ENCODE data around the gene ADAMTS2.

Gene ADAMTS2

GRCh38 chr5:179266291-179267070 is 78.8 kb downstream of the ADAMTS2 start:
- no peak for DNase-seq (ENCODE audit: low read depth)

- DNase-seq (ENCODE audit: low read depth), result no peak
Observed at GRCh38 chr5:179265514-179266290, 79.6 kb downstream of the ADAMTS2 start.

- no peak for DNase-seq (ENCODE audit: low read depth)
Observed at GRCh38 chr5:179264783-179265513, 80.3 kb downstream of the ADAMTS2 start.

- no peak for DNase-seq (ENCODE audit: low read depth)
Observed at GRCh38 chr5:179264053-179264782, 81.0 kb downstream of the ADAMTS2 start.

DNA sequence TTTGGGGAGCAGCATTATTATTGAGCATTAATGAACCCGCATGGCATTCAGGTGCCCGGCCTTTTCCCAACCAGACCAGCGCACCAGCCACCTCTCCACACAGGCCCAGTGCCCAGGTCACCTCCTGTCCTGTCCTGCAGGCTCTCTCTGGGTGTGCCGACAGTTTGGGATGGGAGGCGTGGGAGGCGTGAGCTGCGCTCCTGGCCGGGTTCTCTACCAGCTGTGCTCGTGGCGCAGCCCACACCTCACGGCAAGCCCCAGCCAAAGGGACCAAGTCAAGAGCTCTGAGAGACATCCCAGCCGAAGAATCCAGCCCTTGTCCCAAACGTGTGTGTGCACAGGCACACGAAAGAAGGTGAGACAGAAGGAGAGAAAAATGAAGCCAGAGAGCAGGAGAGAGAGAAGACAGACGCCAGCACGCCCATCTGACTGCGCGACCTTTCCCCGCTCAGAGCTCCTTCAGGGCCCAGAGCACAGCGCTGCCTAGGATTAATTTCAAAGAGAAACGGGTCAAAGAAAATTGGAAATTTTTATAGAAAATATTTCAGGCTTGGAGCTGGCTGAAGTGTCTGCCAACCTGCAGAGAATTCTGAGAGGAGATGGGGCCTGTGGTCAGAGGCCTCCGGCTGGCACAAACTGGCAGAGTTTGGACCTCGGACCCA is 81.7 kb downstream of the ADAMTS2 start:
- no peak for DNase-seq (ENCODE audit: low read depth)

DNA sequence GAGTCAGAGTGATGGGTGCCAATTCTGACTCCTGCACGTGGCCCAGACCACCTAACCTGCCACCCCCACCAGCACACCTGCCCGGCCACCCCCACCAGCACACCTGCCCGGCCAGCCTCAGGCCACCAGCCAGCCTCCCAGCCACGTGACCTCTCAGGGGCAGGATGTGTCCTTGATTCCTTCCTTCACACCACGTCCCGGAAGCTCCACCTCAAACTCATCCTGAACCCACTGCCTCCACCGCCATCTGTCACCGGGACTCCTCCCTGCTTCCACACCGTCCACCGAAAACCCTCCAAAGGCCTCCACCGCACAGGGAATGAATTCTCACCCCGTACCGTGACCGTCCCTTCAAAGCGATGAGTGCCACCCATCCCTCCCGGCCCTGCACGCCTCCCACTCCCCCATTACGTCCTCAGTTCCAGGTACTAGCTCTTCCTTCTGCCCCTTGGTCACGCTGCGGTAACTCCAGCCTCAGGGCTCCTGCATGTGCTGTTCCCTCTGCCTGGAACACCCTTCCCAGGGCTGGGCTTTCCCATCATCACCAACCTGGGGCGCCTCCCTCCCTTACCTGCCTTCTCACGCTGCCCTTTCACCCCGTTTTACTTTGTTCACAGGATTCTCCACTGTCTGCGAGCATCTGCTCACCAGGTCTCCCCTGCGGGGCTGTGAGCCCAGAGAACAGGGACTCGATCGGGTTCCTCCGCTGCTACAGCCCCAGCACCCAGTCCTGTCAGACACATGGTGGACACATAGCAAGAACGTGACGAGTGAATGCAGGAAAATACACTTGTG is 82.9 kb downstream of the ADAMTS2 start:
- no peak for DNase-seq (ENCODE audit: low read depth)

- DNase-seq (ENCODE audit: low read depth), result no peak
Observed at GRCh38 chr5:179261301-179262125, 83.7 kb downstream of the ADAMTS2 start.

DNA sequence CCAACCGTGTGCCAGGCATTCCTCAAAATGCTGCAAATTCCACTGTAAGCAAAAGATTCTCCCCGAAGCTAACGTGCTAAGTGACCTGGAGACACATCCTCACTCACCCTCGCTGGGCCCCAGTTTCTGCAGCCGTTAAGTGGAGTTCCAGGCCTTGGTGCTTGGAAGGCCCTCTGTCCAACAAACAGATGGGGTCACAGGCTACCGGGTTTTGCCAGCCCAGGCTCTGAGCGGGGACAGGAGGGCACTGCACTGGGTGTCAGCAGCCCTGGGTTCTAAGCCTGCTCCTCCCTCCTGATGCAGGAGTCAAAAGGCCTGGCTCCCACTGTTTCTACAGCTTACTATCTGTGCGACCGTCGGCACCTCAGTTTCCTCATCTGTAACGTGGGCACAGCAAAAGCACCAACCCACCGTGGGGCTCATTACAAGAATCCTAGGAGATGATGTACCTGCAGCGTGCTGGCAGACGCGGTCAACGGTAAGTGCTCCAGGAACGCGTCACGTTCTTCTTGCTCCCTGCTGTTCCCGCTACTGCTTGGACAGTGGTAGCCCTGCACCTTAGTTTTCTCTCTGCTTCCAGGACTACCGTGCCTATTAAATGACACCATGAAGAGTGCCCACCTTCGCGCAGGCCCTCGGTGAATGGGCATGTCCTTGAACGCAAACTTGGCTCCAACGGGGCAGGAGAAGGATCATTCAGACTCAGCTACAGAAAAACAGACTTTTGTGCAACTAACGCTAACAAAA is 84.8 kb downstream of the ADAMTS2 start:
- DNase-seq (ENCODE audit: low read depth), result no peak

- no peak for DNase-seq (ENCODE audit: low read depth)
Observed at GRCh38 chr5:179259731-179260323, 85.4 kb downstream of the ADAMTS2 start.

DNA sequence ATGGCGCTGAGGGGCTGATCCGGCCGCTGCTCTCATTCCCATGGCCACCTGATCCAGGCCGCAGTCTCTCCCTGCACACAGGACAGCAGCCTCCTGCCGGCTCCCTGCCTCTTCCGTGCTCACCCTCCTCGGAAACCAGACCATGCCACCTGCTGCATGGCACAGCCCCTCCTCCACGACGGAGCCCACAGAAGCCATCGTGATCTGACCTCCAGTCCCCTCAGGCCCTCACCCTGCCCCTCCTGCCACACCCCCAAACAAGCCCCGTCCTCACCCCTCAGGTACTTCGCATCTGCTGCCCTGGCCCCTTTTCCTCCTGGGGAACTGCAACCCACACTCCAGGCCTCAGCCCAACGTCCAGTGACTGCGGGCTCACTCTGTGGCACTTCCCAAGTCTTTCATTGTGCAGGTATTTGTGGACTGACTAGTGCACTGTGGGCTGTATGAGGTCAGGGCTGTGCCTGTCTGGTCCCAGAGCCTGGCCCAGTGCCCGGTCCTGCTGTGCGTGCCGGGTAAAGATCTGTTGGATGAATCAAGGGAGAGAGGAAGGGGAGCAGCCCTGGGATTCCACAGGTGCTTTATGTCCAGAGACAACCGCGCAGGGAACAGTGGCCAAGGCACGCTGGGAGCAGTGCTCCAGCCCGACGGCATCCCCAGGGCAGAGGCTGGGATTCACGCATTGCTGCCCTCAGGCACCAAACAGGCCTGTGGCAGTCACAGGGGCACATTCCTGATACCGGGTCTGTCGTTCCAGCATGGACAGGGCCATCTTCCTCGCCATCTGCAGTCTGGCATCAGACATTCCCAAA is 86.1 kb downstream of the ADAMTS2 start:
- no peak for DNase-seq (ENCODE audit: low read depth)

DNA sequence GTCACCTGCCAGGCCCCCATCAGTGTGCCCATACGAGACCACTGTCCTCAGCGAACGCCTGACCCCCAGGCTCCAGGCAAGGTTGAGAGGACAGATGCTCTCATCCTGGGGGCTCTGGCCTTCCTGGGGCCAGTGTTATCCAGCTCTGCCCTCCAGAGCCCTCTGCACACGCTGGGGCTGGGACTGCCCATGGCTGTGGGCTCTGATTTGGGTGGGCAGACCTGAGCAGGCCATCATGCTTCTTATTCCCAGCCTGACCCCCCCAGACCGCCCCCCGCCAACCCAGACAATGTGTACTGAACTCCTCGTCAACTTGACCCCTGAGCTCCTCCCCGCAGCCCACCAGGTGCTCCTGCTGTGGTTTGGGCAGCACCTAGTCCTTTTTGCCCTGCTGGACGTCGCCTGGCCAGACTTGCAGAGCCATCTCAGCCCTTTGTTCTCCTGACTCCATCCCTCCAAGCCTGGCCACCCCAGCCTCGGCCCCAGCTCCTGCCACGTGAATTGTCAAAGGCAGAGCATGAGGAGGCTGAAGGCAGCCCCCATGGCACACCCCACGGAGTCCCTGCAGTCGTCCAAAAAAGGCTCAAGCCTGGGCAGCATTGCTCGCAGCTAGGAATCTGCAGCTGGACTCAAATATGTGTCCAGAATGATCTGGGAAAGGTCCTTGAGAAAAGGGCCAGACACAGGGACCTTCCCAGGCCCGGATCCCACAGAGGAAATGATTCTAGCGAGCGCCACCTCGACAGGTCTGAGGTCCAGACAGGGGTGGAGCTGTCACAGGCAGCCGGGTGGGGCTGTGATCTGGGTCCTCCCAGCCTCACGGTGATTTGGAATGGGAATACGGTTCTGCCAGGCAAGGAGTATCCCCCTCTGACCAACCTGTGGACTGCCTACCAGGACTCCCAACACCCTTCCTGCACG is 87.0 kb downstream of the ADAMTS2 start:
- no peak for DNase-seq (ENCODE audit: low read depth)

DNA sequence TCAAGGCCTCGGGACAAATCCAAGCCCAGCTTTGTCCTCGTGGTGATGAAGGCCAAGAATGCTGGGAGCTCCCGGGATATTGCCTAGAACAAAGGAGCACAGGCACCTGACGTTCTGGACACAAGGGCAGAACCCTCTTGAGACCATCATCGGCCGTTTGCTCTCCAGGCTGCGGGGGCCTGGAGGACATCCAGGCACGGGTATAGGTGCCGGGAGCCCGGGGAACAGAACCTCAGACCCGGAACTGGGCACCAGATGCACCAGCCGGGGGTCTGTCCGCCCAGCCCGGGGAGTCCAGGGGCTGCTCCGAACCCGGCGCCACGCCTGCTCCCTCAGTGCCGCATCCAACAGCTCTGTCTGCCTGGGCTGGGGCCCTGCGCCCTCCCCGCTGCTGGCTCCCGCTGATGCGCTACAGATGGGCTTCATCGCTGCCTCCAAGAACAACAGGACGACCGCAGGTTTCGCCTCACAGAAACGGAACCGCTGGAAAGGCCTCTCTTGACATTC is 88.0 kb downstream of the ADAMTS2 start:
- no peak for DNase-seq (ENCODE audit: low read depth)

DNA sequence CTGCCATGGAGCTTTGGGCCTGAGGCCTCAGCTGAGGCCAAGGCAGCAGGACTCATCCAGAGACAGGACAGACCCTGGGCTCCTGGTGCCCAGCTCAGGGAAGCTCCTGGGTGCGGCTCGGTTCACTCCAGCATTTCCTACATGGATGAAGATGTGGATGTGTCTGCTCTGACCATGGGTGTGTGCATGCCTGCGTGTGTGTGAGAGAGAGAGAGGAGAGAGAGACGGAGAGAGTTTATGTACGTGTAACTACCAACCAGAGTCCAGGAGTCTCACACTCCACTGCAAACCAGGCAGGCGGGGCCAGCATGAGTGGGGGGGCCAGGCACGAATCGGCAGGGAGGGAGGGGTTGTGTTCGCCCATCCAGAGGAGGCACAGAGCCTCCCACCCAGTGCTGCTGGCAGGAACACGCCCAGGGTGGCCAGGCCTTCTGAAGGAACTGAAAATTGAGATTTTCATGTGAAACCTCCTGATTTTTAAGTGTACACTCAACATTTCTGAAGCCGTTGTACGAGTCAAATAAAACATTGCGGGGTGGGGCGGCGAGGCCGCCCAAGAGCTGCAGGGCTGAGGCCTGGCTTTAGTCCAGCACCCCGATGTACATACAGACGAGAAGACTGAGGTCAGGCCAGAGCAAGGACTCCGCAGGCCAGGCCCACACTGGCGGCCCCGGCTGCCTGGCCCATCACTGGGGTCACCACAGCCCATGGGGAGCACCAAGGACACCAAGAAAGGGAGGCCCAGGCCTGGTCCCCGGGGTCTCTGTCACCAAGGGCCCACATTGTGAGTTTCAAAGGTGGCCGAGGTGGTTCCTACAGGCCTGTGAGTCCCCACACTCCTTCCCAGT is 88.7 kb downstream of the ADAMTS2 start:
- no peak for DNase-seq (ENCODE audit: low read depth)

- DNase-seq (ENCODE audit: low read depth), result no peak
Observed at GRCh38 chr5:179255527-179256327, 89.5 kb downstream of the ADAMTS2 start.

All from stimulated activated CD8-positive, alpha-beta memory T cell treated with anti-CD3 and anti-CD28 coated beads, Interleukin-7, amount 100 ng/mL, for 24 hours (primary cell).